ENCODE measurements around the gene FKBP10.
"Not testable (repeated sequence)": the region's sequence is repeated elsewhere in the genome, so short reads cannot be mapped to it uniquely, and the experiment has no call there.

FKBP10 gene, protein sequence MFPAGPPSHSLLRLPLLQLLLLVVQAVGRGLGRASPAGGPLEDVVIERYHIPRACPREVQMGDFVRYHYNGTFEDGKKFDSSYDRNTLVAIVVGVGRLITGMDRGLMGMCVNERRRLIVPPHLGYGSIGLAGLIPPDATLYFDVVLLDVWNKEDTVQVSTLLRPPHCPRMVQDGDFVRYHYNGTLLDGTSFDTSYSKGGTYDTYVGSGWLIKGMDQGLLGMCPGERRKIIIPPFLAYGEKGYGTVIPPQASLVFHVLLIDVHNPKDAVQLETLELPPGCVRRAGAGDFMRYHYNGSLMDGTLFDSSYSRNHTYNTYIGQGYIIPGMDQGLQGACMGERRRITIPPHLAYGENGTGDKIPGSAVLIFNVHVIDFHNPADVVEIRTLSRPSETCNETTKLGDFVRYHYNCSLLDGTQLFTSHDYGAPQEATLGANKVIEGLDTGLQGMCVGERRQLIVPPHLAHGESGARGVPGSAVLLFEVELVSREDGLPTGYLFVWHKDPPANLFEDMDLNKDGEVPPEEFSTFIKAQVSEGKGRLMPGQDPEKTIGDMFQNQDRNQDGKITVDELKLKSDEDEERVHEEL

GRCh38 chr17:41812381-41813151, at the start of gene FKBP10:
Gene FKBP10 (plus strand): TSS chr17:41813004. CDS start chr17:41813035, 31 bp downstream.
- peak; percentile 40 for DNase-seq

- no peak for DNase-seq
Measured at GRCh38 chr17:41763327-41763726, 49.5 kb upstream of the FKBP10 start.

DNA sequence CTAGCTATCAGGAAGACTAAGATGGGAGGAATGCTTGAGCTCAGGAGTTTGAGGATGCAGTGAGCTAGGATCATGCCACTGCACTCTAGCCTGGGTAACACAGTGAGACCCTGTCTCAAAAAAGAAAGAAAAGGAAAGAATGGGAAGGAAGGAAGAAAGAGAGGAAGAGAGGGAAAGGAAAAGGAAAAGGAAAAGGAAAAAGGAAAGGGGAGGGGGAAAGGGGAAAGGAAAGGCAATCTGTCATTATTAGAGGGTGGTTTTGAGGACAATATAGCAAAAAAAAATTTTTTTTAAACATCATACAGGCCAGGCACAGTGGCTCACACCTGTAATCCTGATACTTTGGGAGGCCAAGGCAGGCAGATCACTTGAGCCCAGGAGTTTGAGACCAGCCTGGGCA, 46.7 kb upstream of the FKBP10 start:
- DNase-seq = no peak

DNA sequence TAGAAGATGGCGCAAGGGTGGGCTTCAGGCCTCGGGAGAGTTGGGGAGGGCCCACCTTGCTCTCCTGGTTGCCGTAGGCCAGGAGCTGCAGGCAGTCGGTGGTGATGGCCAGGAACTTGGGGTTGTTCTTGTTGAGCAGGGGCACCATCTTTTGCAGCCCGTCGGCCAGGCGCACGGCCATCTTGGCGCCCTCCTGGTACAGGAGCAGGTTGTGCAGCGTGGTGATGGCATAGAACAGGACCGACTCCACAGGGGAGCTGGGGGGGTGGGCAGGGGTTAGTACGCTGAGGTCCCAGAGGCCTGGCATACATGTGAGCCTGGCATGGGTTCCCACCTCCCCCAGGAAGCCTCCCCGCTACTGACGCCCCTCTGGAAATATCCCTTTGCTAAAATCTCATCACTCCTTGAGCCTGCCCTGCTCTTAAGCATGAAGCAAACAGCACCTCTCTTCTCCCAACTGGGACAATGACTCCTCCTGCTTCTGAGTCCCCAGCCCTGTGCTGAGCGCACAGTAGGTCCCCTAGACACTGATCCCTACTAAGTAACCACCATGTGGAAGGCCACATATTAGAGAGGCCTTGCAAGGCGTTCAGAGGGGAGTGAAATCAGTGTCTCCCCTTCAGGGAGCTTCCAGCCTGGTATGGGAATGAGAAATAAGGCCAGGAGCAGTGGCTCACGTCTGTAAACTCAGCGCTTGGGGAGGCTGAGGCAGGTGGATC, 45.3 kb upstream of the FKBP10 start:
- DNase-seq = no peak

DNA sequence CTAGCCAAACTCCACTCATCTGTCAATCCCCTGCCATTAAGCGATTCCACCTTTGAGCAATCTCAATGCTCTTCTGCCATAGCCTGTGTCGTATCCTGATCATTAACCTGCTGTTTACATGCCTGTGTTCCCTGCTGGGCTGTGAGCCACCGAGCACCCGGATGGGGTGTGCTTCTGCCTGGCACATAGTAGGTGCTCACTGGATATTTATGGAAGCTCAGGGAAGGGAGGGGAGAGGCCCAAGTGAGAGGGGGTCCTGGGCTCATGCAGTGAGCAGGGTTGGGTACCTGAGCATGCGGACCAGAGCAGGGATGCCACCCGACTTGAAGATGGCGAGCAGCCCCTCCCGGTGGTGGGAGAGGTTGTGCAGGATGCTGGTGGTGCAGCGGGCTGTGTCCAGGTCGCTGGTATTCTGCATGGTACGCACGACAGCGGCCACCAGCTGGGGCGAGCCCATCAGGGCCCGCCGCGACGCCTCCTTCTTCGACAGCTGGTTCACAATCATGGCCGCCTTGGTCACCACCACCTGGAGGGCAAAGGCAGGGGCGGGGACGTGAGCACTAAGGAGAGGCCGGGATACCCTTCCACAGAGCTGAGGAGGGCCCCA, 44.0 kb upstream of the FKBP10 start:
- no peak for DNase-seq

- DNase-seq = no peak
Measured at GRCh38 chr17:41769346-41769862, 43.4 kb upstream of the FKBP10 start.

- DNase-seq = no peak
Measured at GRCh38 chr17:41769985-41770384, 42.8 kb upstream of the FKBP10 start.

- no peak for DNase-seq
Measured at GRCh38 chr17:41771389-41772206, 41.2 kb upstream of the FKBP10 start.

DNA sequence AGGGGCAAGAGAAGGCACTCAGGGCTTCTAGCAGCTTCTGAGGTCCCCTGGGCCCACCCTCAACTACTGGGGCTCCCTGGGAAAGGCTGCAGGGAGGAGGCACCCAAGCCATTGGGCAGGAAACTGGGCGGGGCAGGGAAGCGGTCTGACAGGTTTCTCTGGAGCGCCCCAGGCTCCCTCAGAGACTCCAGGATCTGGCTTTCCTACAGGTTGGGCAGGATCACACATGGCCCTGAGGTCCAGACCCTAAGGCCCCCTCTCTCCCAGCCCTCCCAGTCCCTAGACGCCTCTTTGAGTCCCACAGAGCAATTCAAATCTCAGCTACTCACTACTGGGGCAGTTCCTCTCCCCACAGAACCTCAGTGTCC, 40.6 kb upstream of the FKBP10 start:
- no peak for DNase-seq

DNA sequence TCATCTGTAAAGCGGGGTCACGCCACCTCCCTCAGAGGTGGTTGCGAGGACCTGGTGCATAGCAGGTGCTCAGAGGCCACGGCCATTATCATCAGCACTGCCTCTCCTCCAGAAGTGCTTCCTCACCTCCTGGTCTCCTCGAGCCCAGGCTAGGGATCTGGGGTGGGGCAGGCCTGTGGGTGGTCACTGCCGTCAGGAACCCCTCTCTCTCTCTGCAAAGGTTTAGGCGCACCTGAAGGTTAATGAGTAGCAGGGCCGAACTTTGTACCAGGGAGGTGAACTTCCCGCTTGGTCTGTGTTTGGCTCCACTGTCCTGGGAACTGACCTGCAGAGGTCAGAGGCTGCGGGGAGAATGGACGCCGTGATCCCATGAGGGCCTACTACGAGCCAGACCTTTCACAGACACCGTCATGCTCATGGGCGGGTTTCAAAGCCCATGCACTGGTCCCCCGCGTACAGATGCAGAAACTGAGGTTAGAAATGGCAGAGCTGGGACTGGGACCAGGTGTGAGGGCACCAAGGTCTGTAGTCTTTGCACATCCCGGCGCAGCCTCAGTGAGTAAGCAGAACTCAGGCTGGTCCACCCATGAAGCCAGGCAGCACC, 40.1 kb upstream of the FKBP10 start:
- no peak for DNase-seq

DNA sequence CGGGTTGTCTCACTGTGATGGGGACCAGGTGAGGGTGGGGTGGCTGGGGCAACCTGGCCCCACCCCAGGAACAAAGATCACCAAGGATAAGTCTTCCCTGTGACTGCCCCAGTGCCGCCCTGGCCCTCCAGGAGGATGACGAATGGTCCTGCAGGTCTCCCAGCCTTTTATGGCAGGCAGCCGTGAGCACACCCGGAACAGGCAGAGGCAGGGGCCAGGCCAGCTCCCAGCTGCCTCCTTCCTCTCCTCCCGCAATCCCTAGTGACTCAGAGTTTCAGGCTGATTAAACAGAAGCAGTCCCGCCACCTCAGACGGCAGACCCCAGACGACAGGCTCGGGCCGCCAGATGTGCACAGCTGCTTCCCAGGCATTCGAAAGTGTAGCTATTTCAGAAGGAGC, 39.6 kb upstream of the FKBP10 start:
- DNase-seq = no peak

- no peak for DNase-seq
Measured at GRCh38 chr17:41773731-41774193, 39.0 kb upstream of the FKBP10 start.

GRCh38 chr17:41775394-41776226, 37.2 kb upstream of the FKBP10 start:
- no peak for DNase-seq

GRCh38 chr17:41776262-41776900, 36.4 kb upstream of the FKBP10 start:
- not testable (repeated sequence) for DNase-seq

GRCh38 chr17:41777157-41777573, 35.6 kb upstream of the FKBP10 start:
- DNase-seq = no peak

GRCh38 chr17:41777574-41778188, 35.1 kb upstream of the FKBP10 start:
- no peak for DNase-seq

DNA sequence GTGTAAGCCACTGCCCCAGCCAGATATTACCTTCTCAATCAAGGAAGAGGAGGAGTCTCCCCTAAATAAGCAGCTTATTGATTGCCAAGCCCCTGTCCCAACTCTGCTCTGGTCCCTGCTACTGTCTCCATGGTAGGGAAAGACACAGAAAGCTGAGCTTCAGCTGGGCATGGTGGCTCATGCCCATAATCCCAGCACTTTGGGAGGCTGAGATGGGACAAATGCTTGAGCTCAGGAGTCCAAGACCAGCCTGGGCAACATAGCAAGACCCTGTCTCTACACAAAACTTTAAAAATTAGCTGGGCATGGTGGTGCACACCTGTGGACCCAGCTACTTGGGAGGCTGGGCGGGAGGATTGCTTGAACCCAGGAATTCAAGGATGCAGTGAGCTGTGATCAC, 32.9 kb upstream of the FKBP10 start:
- no peak for DNase-seq

DNA sequence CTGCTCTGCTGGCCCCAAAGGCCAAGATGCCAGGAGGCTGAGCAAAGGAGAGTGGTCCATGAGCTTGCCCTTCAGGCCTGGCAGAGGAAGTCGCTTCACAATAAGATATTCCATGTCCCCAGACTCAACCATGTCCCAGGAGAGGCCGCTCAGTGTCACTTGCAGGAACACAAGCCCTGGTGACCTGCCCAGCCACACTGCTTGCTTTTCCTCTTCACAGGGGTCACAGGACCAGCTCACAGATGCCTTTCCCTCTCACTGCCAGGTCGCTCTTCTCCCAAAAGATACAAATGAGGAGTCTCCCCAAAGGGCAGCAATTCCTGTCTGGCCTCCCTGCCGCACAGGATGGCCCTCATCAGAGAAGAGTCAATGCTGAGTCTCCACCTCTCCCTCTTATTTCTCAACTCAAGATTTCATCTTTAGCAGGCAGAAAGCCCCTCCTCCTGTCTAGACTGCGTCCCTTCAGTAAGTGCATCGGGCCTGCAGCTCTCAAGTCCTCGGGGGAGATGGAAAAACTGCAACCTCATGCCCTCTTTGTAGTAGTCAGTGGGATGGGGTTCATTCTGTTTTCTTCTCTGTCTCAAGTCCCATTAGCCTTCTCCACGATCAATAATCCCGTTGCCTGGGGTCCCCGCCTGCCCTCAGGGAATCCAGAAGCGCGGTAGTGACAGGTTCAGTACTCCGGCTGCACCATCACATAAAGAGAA, 31.2 kb upstream of the FKBP10 start:
- DNase-seq = no peak

All from activated CD8-positive, alpha-beta memory T cell treated with anti-CD3 and anti-CD28 coated beads, Interleukin-2, amount 50 U/mL, for 4 hours (primary cell).